Inflammatory macrophage treated with lipopolysaccharide for 4 hours (primary cell): ENCODE results near the gene ABCA8.

ENCODE experiments used
- DNase-seq: peaks from one replicate; pipeline ENCODE4 v3.0.0-alpha.2; 2020

The ABCA8 gene

GRCh38 chr17:68943123-68943811, 11.9 kb downstream of the ABCA8 start:
- DNase-seq = no peak

GRCh38 chr17:68942389-68942788, 12.8 kb downstream of the ABCA8 start:
- DNase-seq = no peak

GRCh38 chr17:68941761-68942160, 13.4 kb downstream of the ABCA8 start:
- DNase-seq = peak; percentile 46

DNA sequence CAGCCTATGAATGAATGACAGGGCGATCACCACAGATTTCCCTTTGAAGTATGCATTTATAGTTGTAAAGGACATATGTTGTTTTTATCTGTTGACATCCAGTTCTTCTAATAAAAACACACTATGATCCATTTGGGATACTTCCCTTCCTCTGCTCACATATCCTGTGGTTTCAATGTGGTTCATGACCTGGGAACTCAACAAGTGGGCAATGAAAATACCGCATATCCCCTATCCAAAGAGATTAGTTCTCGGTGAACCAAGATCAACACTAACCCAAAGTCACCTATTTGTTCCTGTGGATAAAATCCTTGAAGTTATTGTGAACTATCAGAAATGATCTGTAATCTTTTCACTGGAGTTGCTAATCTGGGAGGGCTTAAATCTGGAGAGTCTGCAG, 16.0 kb downstream of the ABCA8 start:
- no peak for DNase-seq

- no peak for DNase-seq
Measured at GRCh38 chr17:68937890-68938514, 17.2 kb downstream of the ABCA8 start.

- DNase-seq = no peak
Measured at GRCh38 chr17:68927516-68927915, 27.7 kb downstream of the ABCA8 start.

GRCh38 chr17:68924793-68925720, 30.1 kb downstream of the ABCA8 start:
- peak; percentile 68 for DNase-seq

GRCh38 chr17:68910789-68911431, 44.3 kb downstream of the ABCA8 start:
- no peak for DNase-seq

DNA sequence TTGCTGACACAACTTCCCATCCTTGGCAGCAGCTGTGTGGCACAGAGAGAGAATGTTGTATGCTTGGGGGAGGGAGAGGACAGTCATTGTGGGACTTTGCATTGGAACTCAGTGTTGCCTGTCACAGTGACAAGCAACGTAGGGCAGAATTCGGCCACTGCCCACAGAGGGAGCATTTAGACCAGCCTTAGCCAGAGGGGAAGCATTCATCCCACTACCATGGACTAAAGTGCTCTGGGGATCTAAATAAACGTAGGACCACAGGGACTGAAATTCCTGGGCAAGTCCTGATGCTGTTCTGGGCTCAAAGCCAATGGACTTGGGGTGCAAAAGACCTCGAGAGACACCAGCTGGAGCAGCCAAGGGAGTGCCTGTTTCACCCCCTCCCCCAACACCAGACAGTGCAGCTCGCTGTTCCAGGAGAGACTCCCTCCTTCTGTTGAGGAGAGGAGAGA, 44.9 kb downstream of the ABCA8 start:
- DNase-seq = no peak

- peak; percentile 94 for DNase-seq
Measured at GRCh38 chr17:68909066-68909465, 46.1 kb downstream of the ABCA8 start.

DNA sequence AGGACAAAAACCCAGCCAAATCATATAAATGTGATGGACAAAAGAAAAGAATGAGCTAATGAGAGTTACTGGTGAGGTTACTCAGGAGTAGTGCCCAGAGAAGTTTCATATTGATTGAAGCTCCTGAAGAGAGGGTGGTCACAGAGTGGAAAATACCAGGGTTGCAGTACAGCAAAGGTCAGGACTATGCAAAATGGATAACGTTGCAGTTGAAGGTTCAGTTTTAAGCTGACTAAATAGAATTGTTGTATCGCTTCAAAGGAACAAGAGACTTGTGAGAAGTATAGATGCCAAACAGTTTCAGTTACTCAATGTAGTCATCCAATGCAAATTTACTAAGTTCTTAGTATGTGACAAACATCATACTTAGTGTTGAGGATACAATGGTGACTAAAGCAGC, 47.1 kb downstream of the ABCA8 start:
- peak; percentile 37 for DNase-seq

DNA sequence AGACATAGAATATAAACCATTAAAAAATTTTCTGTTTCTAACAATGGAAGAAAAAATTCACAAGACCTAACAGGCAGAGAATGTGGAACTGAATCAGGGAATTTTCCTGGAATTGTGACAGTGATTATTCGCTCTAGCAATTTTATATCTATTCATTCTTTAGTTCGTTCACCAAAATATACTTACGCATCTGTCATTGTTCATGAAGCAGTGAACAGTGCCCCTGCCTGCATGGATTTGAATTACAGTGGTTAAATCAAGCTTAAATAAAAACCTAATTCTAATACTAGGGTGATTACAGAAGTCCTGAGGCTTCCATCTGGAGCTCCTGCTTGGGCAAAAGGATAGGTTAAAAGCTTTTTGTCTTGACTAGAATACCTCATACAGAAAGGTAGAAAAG, 48.6 kb downstream of the ABCA8 start:
- peak; percentile 23 for DNase-seq

DNA sequence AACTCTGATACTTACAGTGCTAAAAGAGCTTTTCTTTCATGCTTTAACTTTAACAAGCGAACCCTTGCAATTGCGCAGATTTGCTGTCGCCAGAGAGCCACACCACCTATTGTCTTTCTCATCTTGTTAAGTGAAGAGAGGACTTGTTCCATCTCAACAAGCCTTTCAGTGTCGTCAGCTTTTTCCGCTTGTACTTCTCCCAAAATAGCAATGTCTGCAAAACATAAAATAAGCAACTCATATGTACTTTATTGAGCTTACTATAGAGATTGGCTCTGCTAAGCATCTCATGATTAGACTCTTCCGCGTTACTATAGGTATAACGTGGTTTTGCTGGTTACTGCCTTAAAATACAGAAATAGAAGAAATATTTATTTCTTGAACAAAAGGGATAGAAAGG, 51.9 kb downstream of the ABCA8 start:
- DNase-seq = no peak

DNA sequence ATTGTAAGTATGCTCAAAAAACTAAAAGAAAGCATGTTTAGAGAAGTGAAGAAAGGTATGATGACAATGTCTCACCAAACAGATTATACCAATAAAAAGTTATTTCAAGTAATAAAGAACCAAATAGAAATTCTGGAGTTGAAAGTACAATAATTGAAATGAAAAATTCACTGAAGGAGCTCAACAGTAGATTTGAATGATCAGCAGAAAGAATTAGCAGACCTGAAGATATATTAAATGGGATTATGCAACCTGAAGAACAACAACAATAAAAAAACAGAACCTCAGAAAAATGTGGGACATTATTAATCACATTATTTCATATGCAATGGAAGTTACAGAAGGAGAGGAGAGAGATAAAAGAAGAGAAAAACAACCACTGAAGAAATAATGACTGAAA, 57.6 kb downstream of the ABCA8 start:
- no peak for DNase-seq

- no peak for DNase-seq
Measured at GRCh38 chr17:68892658-68893057, 62.5 kb downstream of the ABCA8 start.

GRCh38 chr17:68892193-68892592, 63.0 kb downstream of the ABCA8 start:
- DNase-seq = no peak

DNA sequence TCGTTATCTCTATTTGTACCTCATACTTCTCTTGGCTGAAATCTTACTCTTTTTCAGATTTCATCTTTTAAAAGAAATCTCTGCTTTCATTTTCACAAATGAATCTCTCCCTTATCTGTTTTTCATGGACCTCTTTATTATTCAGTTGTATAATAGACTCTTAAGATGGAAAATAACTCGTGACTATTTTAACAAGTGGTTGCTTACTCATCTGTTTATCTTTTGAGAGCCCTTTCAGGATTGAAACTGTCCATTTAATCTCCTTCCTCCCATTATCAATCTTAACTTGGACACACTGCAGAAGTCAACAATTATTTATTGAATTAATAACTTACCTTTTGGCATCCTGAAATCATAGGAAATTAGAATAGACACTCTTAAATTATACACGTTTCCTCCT, 68.8 kb downstream of the ABCA8 start:
- DNase-seq = no peak

GRCh38 chr17:68884888-68885287, 70.3 kb downstream of the ABCA8 start:
- no peak for DNase-seq

GRCh38 chr17:68878226-68878885, 76.8 kb downstream of the ABCA8 start:
- DNase-seq = no peak

DNA sequence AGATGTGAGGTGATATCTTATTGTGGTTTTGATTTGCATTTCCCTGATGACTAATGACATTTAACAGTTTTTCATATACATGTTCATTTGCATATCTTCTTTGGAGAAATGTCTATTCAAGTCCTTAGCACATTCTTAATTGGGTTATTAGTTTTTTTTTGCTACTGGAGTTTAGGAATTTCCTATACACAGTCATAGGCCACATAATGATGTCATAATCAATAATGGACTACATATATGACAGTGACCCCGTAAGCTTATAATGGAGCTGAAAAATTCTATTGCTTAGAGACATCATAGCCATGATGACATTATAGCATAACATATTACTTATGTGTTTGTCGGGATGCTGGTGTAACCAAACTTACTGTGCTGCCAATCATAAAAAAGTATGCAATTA, 83.7 kb downstream of the ABCA8 start:
- DNase-seq = no peak

DNA sequence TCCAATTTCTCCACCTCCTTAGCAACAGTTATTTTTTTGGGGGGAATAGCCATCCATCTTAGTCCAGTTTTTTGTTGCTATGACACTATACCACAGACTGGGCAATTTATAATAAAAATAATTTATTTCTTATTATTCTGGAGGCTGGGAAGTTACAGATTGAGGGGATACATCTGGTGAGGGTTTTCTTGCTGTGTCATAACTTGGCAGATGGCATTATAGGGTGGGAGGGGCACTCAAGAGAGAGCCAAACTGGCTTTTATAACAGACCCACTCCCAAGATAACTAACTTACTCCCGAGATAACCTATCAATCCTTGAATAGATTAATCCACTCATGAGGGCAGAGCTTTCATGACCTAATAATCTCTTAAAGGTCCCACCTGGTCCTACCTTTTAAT, 84.2 kb downstream of the ABCA8 start:
- DNase-seq = no peak

GRCh38 chr17:68870161-68870826, 84.9 kb downstream of the ABCA8 start:
- no peak for DNase-seq
